Suprapubic skin (tissue), 3 donors: ENCODE data around the gene TBC1D22A.

Experiments used
- POLR2A ChIP-seq, 2 donors: fragments of 450-650 bp; IDR thresholded peaks; one replicate each; pipeline ENCODE4 v1.6.1; 2017; ENCODE audit warnings: antibody characterized with exemption in 2 of 2, mild to moderate bottlenecking in 2 of 2, moderate library complexity in 2 of 2
- TF ChIP-seq, protein P1 (sequence below), 2 donors: fragments of 200-600 bp in 1 of 2; fragments of 450-650 bp in 1 of 2; sonication (generic) in 1 of 2; IDR thresholded peaks; one replicate each; pipeline ENCODE4 v1.5.1; 2016 to 2019; ENCODE audit warnings: antibody characterized with exemption in 2 of 2, mild to moderate bottlenecking in 1 of 2, moderate library complexity in 1 of 2

DNA sequence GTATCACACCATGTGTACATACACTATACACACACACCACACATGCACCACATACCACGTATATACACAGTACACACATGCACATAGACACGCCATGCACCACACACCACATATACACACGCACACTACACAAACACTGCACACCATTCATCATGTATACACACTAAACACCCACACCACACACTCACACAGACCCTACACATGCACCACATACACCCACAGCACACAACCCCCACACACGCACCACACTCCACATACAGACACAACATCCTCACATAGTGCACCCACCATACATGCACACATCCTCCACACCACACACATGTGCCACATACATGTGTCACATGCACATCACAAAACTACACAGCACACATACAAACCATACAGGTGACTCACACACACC is 397.1 kb downstream of the TBC1D22A start:
- TF ChIP-seq, protein P1, sequence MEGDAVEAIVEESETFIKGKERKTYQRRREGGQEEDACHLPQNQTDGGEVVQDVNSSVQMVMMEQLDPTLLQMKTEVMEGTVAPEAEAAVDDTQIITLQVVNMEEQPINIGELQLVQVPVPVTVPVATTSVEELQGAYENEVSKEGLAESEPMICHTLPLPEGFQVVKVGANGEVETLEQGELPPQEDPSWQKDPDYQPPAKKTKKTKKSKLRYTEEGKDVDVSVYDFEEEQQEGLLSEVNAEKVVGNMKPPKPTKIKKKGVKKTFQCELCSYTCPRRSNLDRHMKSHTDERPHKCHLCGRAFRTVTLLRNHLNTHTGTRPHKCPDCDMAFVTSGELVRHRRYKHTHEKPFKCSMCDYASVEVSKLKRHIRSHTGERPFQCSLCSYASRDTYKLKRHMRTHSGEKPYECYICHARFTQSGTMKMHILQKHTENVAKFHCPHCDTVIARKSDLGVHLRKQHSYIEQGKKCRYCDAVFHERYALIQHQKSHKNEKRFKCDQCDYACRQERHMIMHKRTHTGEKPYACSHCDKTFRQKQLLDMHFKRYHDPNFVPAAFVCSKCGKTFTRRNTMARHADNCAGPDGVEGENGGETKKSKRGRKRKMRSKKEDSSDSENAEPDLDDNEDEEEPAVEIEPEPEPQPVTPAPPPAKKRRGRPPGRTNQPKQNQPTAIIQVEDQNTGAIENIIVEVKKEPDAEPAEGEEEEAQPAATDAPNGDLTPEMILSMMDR (IDR thresholded peaks at IDR 0.05), result no peak
- no peak for TF ChIP-seq POLR2A (IDR thresholded peaks at IDR 0.05)
